Right lobe of liver (tissue), 6 donors: ENCODE data around the gene NSG1. TPM values are rescaled to one million over a fixed set of nuclear protein-coding genes. Genes with fewer than 3 reads are reported as not detected.

Experiments
- ATAC-seq, 4 donors: fragments of 200-7000 bp; cut with Tn5 transposase; one replicate each; pipeline ENCODE4 v1.9.1; 2020; ENCODE audit warnings: mild to moderate bottlenecking in 4 of 4, moderate library complexity in 4 of 4
- DNase-seq, 3 donors: peaks; one replicate each; pipeline ENCODE4 v3.0.0-alpha.2; 2020
- H3K27ac ChIP-seq, 3 donors: fragments of 200-600 bp; one replicate each; pipeline ENCODE4 v1.8.0; 2022
- H3K27me3 ChIP-seq, 2 donors: fragments of 200-600 bp; one replicate each; pipeline ENCODE4 v1.8.0; 2022
- H3K36me3 ChIP-seq, 4 donors: fragments of 200-600 bp; sonication (generic) in 1 of 4; one replicate each; pipeline versions ENCODE4 v1.5.1 to v1.8.0; 2017 to 2022; ENCODE audit warnings: control low read depth in 1 of 4
- H3K4me1 ChIP-seq, 4 donors: fragments of 200-600 bp; sonication (generic) in 1 of 4; one replicate each; pipeline versions ENCODE4 v1.5.1 to v1.8.0; 2017 to 2022; ENCODE audit warnings: control low read depth in 1 of 4
- H3K4me3 ChIP-seq, 3 donors: fragments of 200-600 bp; one replicate each; pipeline ENCODE4 v1.8.0; 2022
- H3K9me3 ChIP-seq, 4 donors: fragments of 200-600 bp; sonication (generic) in 1 of 4; one replicate each; pipeline versions ENCODE4 v1.5.1 to v1.8.0; 2017 to 2022; ENCODE audit warnings: control low read depth in 1 of 4
- CTCF ChIP-seq, 4 donors: fragments of 200-600 bp in 3 of 4; fragments of 450-650 bp in 1 of 4; IDR thresholded peaks; one replicate each; pipeline versions ENCODE4 v1.5.1 to v1.8.0; 2016 to 2022; ENCODE audit warnings: antibody characterized with exemption in 4 of 4, mild to moderate bottlenecking in 2 of 4
- POLR2A ChIP-seq: fragments of 450-650 bp; IDR thresholded peaks from one replicate; pipeline ENCODE4 v1.6.1; 2017; ENCODE audit warnings: antibody characterized with exemption, mild to moderate bottlenecking
- WGBS: methylation state at CpG from one replicate; pipeline ENCODE4 v1.1.6; 2018; ENCODE audit warnings: low coverage, low lambda C conversion rate; ENCODE audit not compliant: insufficient coverage; ENCODE audit errors: missing lambda C conversion rate; 5-methylcytosine and 5-hydroxymethylcytosine counted together
- intact Hi-C, 2 donors: fragments of 100-400 bp; cut with DNase I; formaldehyde crosslinking; loops; one replicate each; pipeline versions ENCODE4 v1.11.2 to v1.14.1; 2022
- total RNA-seq, 6 experiments: library from RNA; depleted of rRNA in 2 of 6; stranded (reverse); fragments of >200 nt in 2 of 6; fragmentation: NEBNext Ultra II Directional in 3 of 6; extraction: Animal tissue kit (Norgen Biotek cat#: 25700) in 3 of 6; gene quantifications; one replicate each; pipeline versions ENCODE4 v1.1.0 to v1.2.4, GENCODE V29; 2016 to 2023
- donor health status: DM: no; HTN: yes; CAD: no.
- donor health status: DM: no; HTN: no; CAD: no.
- donor health status: DM: no; HTN: no; CAD: no.
- donor health status: DM: no; HTN: yes; CAD: no.
- donor health status: DM: no; HTN: yes; CAD: no.

NSG1 gene
- total RNA-seq, 6 experiments from 2014 or later, result 0.22 to 0.29 TPM; not detected in 4

GRCh38 chr4:4456816-4457578, 70.1 kb downstream of the NSG1 start:
- no peaks in the 10 kb centered on the region for H3K27me3 ChIP-seq
- no peak for ATAC-seq
- TF ChIP-seq CTCF (IDR thresholded peaks at IDR 0.05) (no peak), POLR2A (no peak)

GRCh38 chr4:4457803-4458553, 71.1 kb downstream of the NSG1 start:
- 95% methylated on average over 5 of the region's 5 CpGs for WGBS
- TF ChIP-seq CTCF (IDR thresholded peaks at IDR 0.05) (no peak), POLR2A (no peak)
- Histone ChIP-seq H3K4me1 (peaks cover 0 to 22% (median 7%) of the 10 kb centered on the region in 4 donors), H3K9me3 (no peaks in the 10 kb centered on the region), H3K27ac (no peak overlapping the region), H3K27me3 (no peaks in the 10 kb centered on the region), H3K4me3 (no peak overlapping the region), H3K36me3 (peaks cover 0 to 41% (median 9%) of the 10 kb centered on the region in 4 donors)
- ATAC-seq (no peak), DNase-seq (no peak)
- intact Hi-C loops, result no loop called here

More at GRCh38 chr4:4456816-4457578, 70.1 kb downstream of the NSG1 start:
- peaks cover 0 to 47% (median 9%) of the 10 kb centered on the region in 4 donors for H3K36me3 ChIP-seq
- no peaks in the 10 kb centered on the region for H3K9me3 ChIP-seq
- H3K4me3 ChIP-seq, result no peak overlapping the region
- no peak for DNase-seq
- 95% methylated on average over 8 of the region's 8 CpGs for WGBS
- intact Hi-C loops, result no loop called here
- H3K4me1 ChIP-seq, result peaks cover 0 to 12% (median 4%) of the 10 kb centered on the region in 4 donors
- H3K27ac ChIP-seq, result no peak overlapping the region

- H3K36me3 ChIP-seq, result peaks cover 0 to 38% (median 9%) of the 10 kb centered on the region in 4 donors
- H3K4me3 ChIP-seq, result no peak overlapping the region
- H3K4me1 ChIP-seq, result peaks cover 0 to 22% (median 7%) of the 10 kb centered on the region in 4 donors
- no peaks in the 10 kb centered on the region for H3K9me3 ChIP-seq
- TF ChIP-seq CTCF (IDR thresholded peaks at IDR 0.05), result no peak
- H3K27me3 ChIP-seq, result no peaks in the 10 kb centered on the region
- ATAC-seq (no peak), DNase-seq (no peak)
- intact Hi-C loops, result no loop called here
- no peak overlapping the region for H3K27ac ChIP-seq
- WGBS, result 97% methylated on average over 5 of the region's 5 CpGs
Observed at GRCh38 chr4:4459181-4459580, 72.3 kb downstream of the NSG1 start.

- Histone ChIP-seq H3K27me3 (no peaks in the 10 kb centered on the region), H3K4me3 (no peak overlapping the region), H3K36me3 (peaks cover 0 to 27% (median 11%) of the 10 kb centered on the region in 4 donors), H3K4me1 (peaks cover 0 to 22% (median 7%) of the 10 kb centered on the region in 4 donors), H3K27ac (no peak overlapping the region), H3K9me3 (no peaks in the 10 kb centered on the region)
- TF ChIP-seq POLR2A, result no peak
- ATAC-seq (no peak), DNase-seq (no peak)
- WGBS, result 86% methylated on average over 6 of the region's 6 CpGs
- intact Hi-C loops, result no loop called here
Observed at GRCh38 chr4:4460759-4461158, 73.9 kb downstream of the NSG1 start.

GRCh38 chr4:4461178-4461577, 74.3 kb downstream of the NSG1 start:
- H3K36me3 ChIP-seq, result peaks cover 0 to 24% (median 11%) of the 10 kb centered on the region in 4 donors
- H3K27ac ChIP-seq, result peak overlapping the region in 1 of 3 donors; percentile 15
- ATAC-seq, result no peak
- no peak overlapping the region for H3K4me3 ChIP-seq
- no peak for DNase-seq
- intact Hi-C loops, result no loop called here
- no peaks in the 10 kb centered on the region for H3K9me3 ChIP-seq
- TF ChIP-seq POLR2A (no peak), CTCF (IDR thresholded peaks at IDR 0.05) (no peak)
- H3K27me3 ChIP-seq, result no peaks in the 10 kb centered on the region
- peaks cover 0 to 22% (median 7%) of the 10 kb centered on the region in 4 donors for H3K4me1 ChIP-seq
